KOPT-K1 (cell line): ENCODE data around the gene FBXL15.
A peak's percentile ranks its signal among the peaks of the same experiment; 100 is the strongest.

ENCODE experiments used
- H3K27ac ChIP-seq: fragments of 200-600 bp; sonication (generic); 2 replicates; pipeline ENCODE4 v1.5.1; 2016; ENCODE audit warnings: antibody characterized with exemption, mild to moderate bottlenecking, low read depth, low read length; ENCODE audit not compliant: poor library complexity, severe bottlenecking
- H3K36me3 ChIP-seq: fragments of 200-600 bp; sonication (generic); 2 replicates; pipeline ENCODE4 v1.5.1; 2017; ENCODE audit warnings: antibody characterized with exemption, mild to moderate bottlenecking, low read length, moderate library complexity; ENCODE audit not compliant: insufficient read depth
- H3K9me3 ChIP-seq: fragments of 200-600 bp; sonication (generic); 2 replicates; pipeline ENCODE4 v1.5.1; 2017; ENCODE audit warnings: antibody characterized with exemption, low read length, mild to moderate bottlenecking; ENCODE audit not compliant: insufficient read depth, poor library complexity, severe bottlenecking

Gene FBXL15

DNA sequence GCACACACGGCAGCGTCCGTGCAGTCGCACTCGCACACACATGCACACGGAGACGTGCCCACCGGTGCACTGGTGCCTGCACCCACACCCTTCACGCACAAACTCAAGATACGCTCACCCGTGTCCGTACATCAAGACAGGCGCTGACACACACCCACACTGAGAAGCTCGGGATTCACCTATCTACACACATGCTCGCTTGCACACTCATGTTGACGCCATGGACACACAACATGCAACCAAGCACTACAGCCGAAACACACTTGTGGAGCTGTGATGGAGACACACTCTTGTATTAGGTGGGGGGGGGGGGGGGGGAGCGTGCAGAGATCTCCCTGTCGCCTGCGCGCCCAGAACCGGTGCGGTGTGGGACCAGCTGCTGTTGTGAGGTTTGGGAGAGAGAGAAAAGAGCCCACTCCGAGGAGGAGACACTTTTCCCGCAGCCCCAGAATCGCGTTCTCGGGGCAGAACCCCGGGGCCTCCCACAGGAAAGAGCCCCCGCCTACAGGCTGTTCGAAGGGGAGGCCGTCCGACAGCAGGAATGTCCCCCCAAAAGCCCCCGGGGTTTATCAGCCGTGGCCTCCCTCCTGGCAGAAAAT is 25.7 kb upstream of the FBXL15 start:
- H3K36me3 ChIP-seq = no peaks in the 10 kb centered on the region
- H3K27ac ChIP-seq = peak overlapping the region; percentile 66
- no peaks in the 10 kb centered on the region for H3K9me3 ChIP-seq

DNA sequence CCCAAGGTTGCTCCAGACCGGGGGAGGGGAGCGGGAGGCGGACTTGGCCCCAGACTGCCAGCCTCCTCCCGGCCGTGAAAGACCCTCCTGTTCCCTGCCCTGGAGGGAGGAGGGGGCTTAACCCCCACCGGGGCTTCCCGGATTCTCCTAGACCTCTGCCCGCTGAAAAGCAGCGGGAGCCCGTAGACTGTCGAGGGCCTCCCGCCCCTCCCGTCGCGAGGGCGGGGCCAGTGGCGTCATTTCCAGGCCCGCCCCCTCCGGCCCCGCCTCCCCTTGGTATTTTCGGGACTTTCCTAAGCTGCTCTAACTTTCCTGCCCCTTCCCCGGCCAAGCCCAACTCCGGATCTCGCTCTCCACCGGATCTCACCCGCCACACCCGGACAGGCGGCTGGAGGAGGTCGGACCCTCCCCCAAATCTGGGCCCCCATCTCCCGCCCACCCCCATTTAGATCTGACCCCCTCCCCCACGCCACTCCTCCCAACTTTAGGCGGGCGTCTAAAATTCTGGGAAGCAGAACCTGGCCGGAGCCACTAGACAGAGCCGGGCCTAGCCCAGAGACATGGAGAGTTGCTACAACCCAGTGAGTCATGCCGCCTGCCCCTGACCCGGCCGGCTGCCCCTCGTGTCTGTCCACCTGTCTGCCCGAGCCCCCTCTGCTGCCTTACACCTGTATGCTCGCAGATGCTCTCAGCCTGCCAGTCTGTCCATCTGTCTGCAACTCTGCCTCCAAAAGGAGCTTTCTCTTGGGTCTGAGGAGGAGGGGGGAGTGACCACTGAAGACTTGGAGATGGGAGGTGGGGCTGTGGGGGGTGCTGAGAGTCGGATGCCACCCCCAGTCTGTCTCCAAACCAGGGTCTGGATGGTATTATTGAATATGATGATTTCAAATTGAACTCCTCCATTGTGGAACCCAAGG is 25.0 kb upstream of the FBXL15 start, which contains the start of gene NFKB2:
Gene NFKB2, plus strand, starts transcription at position 306 of the 917 bp plus-strand sequence. Its CDS starts 255 bp downstream, at position 561.
- peak within 1 kb of the TSS; percentile 66 for H3K27ac ChIP-seq

DNA sequence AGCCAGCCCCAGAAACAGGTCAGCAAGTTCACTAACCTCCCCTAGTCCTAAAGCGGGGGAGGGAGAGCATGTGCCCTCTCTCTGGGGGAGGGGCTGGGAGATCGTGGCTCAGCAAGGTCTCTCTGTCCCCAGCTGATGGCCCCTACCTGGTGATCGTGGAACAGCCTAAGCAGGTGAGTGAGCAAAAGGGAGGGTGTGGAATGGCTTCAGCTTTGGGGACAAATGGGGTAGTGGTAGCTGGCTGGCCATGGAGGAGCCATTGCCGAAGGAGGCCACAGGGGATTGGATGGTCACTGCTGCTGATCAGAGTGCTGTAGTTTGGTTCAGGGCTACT is 24.4 kb upstream of the FBXL15 start:
- Histone ChIP-seq H3K36me3 (no peaks in the 10 kb centered on the region), H3K9me3 (no peaks in the 10 kb centered on the region), H3K27ac (no peak overlapping the region)

More for the DNA sequence above, 25.0 kb upstream of the FBXL15 start, which contains the start of gene NFKB2:
- Histone ChIP-seq H3K36me3 (no peaks in the 10 kb centered on the region), H3K9me3 (no peaks in the 10 kb centered on the region)

DNA sequence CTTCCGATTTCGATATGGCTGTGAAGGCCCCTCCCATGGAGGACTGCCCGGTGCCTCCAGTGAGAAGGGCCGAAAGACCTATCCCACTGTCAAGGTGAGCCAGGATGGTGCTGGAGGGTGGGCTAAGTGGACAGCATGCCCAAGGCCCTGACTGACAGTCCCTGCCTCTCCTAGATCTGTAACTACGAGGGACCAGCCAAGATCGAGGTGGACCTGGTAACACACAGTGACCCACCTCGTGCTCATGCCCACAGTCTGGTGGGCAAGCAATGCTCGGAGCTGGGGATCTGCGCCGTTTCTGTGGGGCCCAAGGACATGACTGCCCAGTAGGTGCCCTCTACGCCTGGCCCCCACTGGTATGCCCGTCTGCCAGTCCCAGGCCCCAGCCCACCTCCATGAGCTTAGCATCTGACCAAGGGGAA is 23.9 kb upstream of the FBXL15 start:
- Histone ChIP-seq H3K27ac (no peak overlapping the region), H3K36me3 (no peaks in the 10 kb centered on the region), H3K9me3 (no peaks in the 10 kb centered on the region)

DNA sequence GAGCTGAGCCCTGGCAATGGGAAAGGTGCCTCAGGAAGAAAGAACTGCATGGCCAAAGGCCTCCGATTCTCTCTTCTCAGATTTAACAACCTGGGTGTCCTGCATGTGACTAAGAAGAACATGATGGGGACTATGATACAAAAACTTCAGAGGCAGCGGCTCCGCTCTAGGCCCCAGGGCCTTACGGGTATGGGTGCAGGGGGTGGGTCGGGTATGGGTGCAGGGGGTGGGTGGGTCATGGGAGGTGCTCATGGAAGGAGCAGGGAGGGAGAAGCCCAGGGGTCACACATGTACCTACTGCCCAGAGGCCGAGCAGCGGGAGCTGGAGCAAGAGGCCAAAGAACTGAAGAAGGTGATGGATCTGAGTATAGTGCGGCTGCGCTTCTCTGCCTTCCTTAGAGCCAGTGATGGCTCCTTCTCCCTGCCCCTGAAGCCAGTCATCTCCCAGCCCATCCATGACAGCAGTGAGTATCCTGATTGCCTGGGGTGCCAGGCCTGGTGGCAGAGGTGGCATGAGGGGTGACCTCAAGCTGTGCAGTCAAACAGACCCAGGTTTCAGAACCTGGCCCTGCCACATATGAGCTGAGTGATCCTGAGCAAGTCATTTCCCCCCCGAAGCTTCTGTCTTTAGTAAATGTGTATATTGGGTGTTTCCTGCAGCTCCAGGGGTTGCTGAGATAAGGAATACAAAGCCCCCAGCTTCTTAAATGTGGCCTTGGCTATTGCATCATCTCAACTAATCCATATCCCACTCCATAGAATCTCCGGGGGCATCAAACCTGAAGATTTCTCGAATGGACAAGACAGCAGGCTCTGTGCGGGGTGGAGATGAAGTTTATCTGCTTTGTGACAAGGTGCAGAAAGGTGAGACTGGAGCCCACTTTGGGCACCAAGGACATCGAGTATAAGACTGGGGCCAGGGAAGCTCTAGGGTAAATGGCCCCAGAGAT is 23.1 kb upstream of the FBXL15 start:
- Histone ChIP-seq H3K27ac (no peak overlapping the region), H3K36me3 (no peaks in the 10 kb centered on the region), H3K9me3 (no peaks in the 10 kb centered on the region)

DNA sequence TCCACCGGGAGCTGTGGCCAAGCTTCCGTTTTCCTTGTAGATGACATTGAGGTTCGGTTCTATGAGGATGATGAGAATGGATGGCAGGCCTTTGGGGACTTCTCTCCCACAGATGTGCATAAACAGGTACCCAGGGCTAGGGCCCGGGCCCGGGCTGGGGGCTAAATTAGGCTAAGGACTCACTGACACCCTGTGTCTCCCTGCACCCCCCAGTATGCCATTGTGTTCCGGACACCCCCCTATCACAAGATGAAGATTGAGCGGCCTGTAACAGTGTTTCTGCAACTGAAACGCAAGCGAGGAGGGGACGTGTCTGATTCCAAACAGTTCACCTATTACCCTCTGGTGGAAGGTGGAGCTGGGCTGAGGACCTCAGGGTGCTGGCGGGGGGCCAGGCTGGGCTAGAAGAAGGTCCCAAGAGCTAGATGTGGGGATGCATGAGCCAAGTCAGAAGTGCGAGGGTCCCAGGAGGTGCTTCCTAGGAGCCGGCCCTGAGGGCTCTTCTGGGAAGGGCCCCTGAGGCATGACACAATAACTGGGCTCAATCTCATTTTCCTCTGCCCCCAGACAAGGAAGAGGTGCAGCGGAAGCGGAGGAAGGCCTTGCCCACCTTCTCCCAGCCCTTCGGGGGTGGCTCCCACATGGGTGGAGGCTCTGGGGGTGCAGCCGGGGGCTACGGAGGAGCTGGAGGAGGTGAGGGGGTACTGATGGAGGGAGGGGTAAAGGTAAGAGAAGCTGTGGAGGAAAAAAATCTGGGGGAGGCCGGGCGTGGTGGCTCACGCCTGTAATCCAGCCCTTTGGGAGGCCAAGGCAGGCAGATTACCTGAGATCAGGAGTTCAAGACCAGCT is 22.2 kb upstream of the FBXL15 start:
- Histone ChIP-seq H3K27ac (no peak overlapping the region), H3K9me3 (no peaks in the 10 kb centered on the region), H3K36me3 (no peaks in the 10 kb centered on the region)

DNA sequence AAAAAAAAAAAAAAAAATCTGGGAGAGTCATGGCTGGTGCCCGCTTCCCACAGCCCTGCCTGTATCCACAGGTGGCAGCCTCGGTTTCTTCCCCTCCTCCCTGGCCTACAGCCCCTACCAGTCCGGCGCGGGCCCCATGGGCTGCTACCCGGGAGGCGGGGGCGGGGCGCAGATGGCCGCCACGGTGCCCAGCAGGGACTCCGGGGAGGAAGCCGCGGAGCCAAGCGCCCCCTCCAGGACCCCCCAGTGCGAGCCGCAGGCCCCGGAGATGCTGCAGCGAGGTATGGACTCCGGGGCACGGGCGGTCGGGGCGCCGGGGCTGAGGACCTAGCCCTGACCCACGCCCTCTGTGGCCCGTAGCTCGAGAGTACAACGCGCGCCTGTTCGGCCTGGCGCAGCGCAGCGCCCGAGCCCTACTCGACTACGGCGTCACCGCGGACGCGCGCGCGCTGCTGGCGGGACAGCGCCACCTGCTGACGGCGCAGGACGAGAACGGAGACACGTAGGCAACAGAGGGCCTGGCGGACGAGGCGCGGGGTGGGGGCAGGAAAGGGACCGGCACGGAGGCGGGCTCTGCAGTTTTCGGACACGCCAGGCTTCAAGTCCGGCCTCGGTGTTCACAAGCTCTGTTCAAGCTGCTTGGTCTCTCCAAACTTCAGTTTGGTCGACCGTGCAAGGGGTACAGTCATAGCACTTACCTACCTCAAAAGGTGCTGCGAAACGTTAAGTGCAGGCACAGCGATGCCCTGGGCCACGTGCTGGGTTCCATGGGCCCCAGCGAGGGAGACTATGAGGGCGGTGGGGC is 21.2 kb upstream of the FBXL15 start:
- Histone ChIP-seq H3K27ac (peak overlapping the region; percentile 51), H3K9me3 (no peaks in the 10 kb centered on the region), H3K36me3 (no peaks in the 10 kb centered on the region)

DNA sequence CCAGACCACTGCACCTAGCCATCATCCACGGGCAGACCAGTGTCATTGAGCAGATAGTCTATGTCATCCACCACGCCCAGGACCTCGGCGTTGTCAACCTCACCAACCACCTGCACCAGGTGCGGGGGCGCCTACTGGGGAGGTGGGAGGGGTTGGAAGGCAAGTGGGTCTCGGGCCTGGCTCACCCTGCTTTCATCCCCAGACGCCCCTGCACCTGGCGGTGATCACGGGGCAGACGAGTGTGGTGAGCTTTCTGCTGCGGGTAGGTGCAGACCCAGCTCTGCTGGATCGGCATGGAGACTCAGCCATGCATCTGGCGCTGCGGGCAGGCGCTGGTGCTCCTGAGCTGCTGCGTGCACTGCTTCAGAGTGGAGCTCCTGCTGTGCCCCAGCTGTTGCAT is 20.6 kb upstream of the FBXL15 start:
- Histone ChIP-seq H3K27ac (no peak overlapping the region), H3K9me3 (no peaks in the 10 kb centered on the region), H3K36me3 (no peaks in the 10 kb centered on the region)

DNA sequence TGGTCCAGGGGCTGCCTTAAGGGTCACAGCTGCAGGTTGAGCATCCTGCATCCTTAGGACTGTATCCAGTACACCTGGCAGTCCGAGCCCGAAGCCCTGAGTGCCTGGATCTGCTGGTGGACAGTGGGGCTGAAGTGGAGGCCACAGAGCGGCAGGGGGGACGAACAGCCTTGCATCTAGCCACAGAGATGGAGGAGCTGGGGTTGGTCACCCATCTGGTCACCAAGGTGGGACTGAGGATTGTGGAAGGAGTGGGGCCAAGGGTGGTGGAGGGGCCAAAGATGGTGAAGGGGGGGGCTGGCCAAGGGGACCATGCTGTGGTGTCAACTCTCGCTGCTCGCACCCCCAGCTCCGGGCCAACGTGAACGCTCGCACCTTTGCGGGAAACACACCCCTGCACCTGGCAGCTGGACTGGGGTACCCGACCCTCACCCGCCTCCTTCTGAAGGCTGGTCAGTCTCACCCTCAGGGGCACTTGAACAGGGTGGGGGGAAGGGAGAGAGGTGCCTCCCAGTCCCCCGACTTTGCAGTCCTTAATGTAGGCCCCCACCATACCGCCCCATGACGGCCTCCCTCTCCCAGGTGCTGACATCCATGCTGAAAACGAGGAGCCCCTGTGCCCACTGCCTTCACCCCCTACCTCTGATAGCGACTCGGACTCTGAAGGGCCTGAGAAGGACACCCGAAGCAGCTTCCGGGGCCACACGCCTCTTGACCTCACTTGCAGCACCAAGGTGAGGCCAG is 19.9 kb upstream of the FBXL15 start:
- H3K27ac ChIP-seq = no peak overlapping the region

DNA sequence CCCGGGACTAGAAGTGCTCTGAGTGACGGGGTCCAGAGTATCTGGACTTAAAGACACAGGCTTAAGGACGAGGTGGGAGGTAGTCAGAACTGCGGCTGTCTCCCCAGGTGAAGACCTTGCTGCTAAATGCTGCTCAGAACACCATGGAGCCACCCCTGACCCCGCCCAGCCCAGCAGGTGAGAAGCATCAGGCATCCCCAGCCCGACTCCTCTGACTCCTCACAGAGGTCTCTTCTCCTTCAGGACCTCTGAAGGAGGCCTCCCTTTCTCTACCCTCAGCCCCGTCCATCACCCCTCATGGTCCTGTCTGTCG is 19.3 kb upstream of the FBXL15 start:
- H3K36me3 ChIP-seq = no peaks in the 10 kb centered on the region

More for the DNA sequence above, 19.9 kb upstream of the FBXL15 start:
- Histone ChIP-seq H3K9me3 (no peaks in the 10 kb centered on the region), H3K36me3 (no peaks in the 10 kb centered on the region)

DNA sequence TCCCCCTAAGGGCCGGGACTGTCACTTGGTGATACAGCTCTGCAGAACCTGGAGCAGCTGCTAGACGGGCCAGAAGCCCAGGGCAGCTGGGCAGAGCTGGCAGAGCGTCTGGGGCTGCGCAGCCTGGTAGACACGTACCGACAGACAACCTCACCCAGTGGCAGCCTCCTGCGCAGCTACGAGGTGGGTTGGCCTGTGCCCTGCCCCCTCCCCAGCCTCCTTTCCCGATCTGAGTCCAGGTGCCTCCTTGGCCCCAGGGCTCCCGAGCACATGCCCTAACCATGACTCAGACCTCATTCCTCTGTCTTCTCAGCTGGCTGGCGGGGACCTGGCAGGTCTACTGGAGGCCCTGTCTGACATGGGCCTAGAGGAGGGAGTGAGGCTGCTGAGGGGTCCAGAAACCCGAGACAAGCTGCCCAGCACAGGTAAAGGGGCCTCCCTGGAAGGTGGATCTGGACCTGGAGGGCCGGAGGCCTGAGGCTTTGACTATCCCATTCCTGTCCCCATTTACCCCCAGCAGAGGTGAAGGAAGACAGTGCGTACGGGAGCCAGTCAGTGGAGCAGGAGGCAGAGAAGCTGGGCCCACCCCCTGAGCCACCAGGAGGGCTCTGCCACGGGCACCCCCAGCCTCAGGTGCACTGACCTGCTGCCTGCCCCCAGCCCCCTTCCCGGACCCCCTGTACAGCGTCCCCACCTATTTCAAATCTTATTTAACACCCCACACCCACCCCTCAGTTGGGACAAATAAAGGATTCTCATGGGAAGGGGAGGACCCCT is 18.7 kb upstream of the FBXL15 start:
- Histone ChIP-seq H3K27ac (no peak overlapping the region), H3K36me3 (no peaks in the 10 kb centered on the region), H3K9me3 (no peaks in the 10 kb centered on the region)

More for the DNA sequence above, 19.3 kb upstream of the FBXL15 start:
- Histone ChIP-seq H3K9me3 (no peaks in the 10 kb centered on the region), H3K27ac (no peak overlapping the region)

DNA sequence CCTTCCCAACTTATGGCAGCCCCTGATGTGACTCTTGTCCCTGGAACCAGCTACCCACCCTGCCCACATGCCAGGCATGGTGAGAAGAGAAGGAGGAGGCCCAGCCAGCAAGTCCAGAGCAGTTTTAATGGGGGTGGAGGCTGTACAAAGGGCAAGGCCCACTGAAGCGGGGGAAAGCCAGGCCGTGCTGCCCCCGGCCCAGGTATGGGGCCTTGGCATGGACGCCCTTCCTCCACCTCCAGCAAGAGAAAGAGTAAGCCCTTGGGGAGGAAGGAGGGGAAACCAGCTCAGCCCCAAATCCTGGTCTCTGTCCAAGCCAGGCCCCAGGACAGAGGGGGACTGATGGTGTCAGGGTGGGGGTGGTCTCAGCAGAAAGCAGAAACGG is 18.1 kb upstream of the FBXL15 start:
- Histone ChIP-seq H3K27ac (no peak overlapping the region), H3K9me3 (no peaks in the 10 kb centered on the region), H3K36me3 (no peaks in the 10 kb centered on the region)

DNA sequence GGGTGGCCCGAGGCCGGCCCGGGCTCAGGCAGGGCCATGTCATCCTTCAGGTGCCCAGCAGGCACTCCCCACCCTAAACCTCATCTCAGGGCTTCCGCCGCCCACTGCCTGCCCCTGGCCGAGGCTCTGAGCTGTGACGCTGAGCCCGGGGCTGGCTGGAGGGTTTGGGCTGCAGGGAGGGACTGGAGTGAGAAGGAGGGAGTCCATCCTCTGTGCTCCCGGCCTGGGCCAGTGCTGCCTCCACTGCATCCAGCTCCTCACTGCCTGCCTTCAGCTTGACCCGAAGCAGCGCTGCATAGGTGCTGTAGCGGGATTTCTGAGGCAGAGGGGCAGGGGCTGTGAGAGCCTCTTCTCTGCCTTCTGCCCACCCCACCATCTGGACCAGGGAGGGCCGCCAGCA is 17.5 kb upstream of the FBXL15 start:
- Histone ChIP-seq H3K9me3 (no peaks in the 10 kb centered on the region), H3K36me3 (no peaks in the 10 kb centered on the region), H3K27ac (no peak overlapping the region)
